Neural cell (in vitro differentiated cells): Measurements from ENCODE around the gene TSC22D3. TPM values are rescaled to one million over a fixed set of nuclear protein-coding genes. Genes with fewer than 3 reads are reported as not detected.

Experiments used
- H2AFZ ChIP-seq: fragments of 200-600, 300-800 bp; sonication (generic), shearing (Covaris generic); 2 replicates; pipeline ENCODE4 v1.6.0; 2014; ENCODE audit warnings: low read depth, mild to moderate bottlenecking, antibody characterized with exemption, low read length, moderate library complexity
- H3F3A ChIP-seq: fragments of 200-600 bp; shearing (Covaris generic); 2 replicates; pipeline ENCODE4 v1.6.1; 2016; ENCODE audit warnings: mild to moderate bottlenecking, moderate library complexity, mixed read lengths, antibody characterized with exemption, low read length; ENCODE audit not compliant: insufficient read depth, poor library complexity, severe bottlenecking
- H3K27ac ChIP-seq: fragments of 200-600, 300-800 bp; sonication (generic), shearing (Covaris generic); 2 replicates; pipeline ENCODE4 v1.5.1; 2014; ENCODE audit warnings: mild to moderate bottlenecking, low read length, moderate library complexity
- H3K27me3 ChIP-seq: fragments of 300-800, 200-600 bp; sonication (generic), shearing (Covaris generic); 2 replicates; pipeline ENCODE4 v1.6.0; 2014; ENCODE audit warnings: mild to moderate bottlenecking, low read depth, low read length, moderate library complexity; ENCODE audit not compliant: insufficient read depth
- H3K36me3 ChIP-seq: fragments of 300-800, 200-600 bp; sonication (generic), shearing (Covaris generic); 2 replicates; pipeline ENCODE4 v1.5.1; 2014; ENCODE audit warnings: mild to moderate bottlenecking, antibody characterized with exemption, low read length, moderate library complexity; ENCODE audit not compliant: insufficient read depth
- H3K4me2 ChIP-seq: fragments of 300-800, 200-600 bp; sonication (generic), shearing (Covaris generic); 2 replicates; pipeline ENCODE4 v1.6.0; 2014; ENCODE audit warnings: mild to moderate bottlenecking, low read length
- H3K4me3 ChIP-seq: fragments of 300-800, 200-600 bp; sonication (generic), shearing (Covaris generic); 2 replicates; pipeline ENCODE4 v1.5.1; 2014; ENCODE audit warnings: mild to moderate bottlenecking, low read length, moderate library complexity
- H3K79me2 ChIP-seq: fragments of 200-600 bp; shearing (Covaris generic); replicated peaks from 2 replicates; pipeline ENCODE4 v1.6.0; 2014; ENCODE audit warnings: mild to moderate bottlenecking, low read length, moderate library complexity; ENCODE audit not compliant: insufficient read depth
- H3K9ac ChIP-seq: fragments of 300-800, 200-600 bp; sonication (generic), shearing (Covaris generic); 2 replicates; pipeline ENCODE4 v1.6.1; 2016; ENCODE audit warnings: mild to moderate bottlenecking, low read length, mixed read lengths
- H3K9me2 ChIP-seq: fragments of 200-600 bp; shearing (Covaris generic); 2 replicates; pipeline ENCODE4 v1.6.1; 2016; ENCODE audit warnings: mild to moderate bottlenecking, low read length, mixed read lengths; ENCODE audit not compliant: insufficient read depth
- H3K9me3 ChIP-seq: fragments of 200-600, 300-800 bp; sonication (generic), shearing (Covaris generic); 2 replicates; pipeline ENCODE4 v1.6.1; 2016; ENCODE audit warnings: mild to moderate bottlenecking, mixed run types, low read length, moderate library complexity, mixed read lengths
- H4K20me1 ChIP-seq: fragments of 200-600 bp; shearing (Covaris generic); 2 replicates; pipeline ENCODE4 v1.6.1; 2016; ENCODE audit warnings: mild to moderate bottlenecking, mixed run types; ENCODE audit not compliant: insufficient read depth
- CTCF ChIP-seq: fragments of 450-650 bp; IDR thresholded peaks from 2 replicates; pipeline ENCODE4 v1.5.1; 2014; ENCODE audit warnings: antibody characterized with exemption, mild to moderate bottlenecking, moderate library complexity; ENCODE audit not compliant: poor library complexity, severe bottlenecking
- EP300 ChIP-seq: fragments of 450-650 bp; conservative IDR thresholded peaks from 2 replicates; pipeline ENCODE4 v1.6.1; 2014; ENCODE audit warnings: antibody characterized with exemption, mild to moderate bottlenecking, moderate library complexity; ENCODE audit not compliant: poor library complexity, severe bottlenecking
- EZH2 ChIP-seq: fragments of 200-600, 300-800 bp; shearing (Covaris generic), sonication (generic); IDR thresholded peaks from 2 replicates; pipeline ENCODE4 v1.6.1; 2014; ENCODE audit warnings: antibody characterized with exemption, low read length, borderline replicate concordance, mild to moderate bottlenecking; ENCODE audit not compliant: insufficient read depth, poor library complexity, severe bottlenecking
- MXI1 ChIP-seq: fragments of 450-650 bp; conservative IDR thresholded peaks from 2 replicates; pipeline ENCODE4 v1.6.1; 2014; ENCODE audit warnings: antibody characterized with exemption, mild to moderate bottlenecking; ENCODE audit not compliant: poor library complexity, severe bottlenecking
- POLR2AphosphoS5 ChIP-seq: IDR thresholded peaks from 2 replicates; pipeline ENCODE4 v1.6.1; 2012
- RAD21 ChIP-seq: fragments of 450-650 bp; conservative IDR thresholded peaks from 2 replicates; pipeline ENCODE4 v1.6.1; 2014; ENCODE audit warnings: antibody characterized with exemption, mild to moderate bottlenecking, moderate library complexity
- SMC3 ChIP-seq: fragments of 450-650 bp; conservative IDR thresholded peaks from 2 replicates; pipeline ENCODE4 v1.6.1; 2014; ENCODE audit warnings: antibody characterized with exemption, mild to moderate bottlenecking, moderate library complexity; ENCODE audit not compliant: poor library complexity
- TAF1 ChIP-seq: IDR thresholded peaks from 2 replicates; pipeline ENCODE4 v1.6.1; 2012; ENCODE audit warnings: low read depth
- polyA plus RNA-seq: library from polyadenylated mRNA; depleted of rRNA; stranded (reverse); fragments of >200 nt; gene quantifications from 2 replicates; pipeline ENCODE4 v1.2.3, GENCODE V29; 2014
- TF ChIP-seq, protein P1 (sequence below): IDR thresholded peaks from 2 replicates; pipeline ENCODE4 v1.6.1; 2012; ENCODE audit warnings: borderline replicate concordance

The TSC22D3 gene
- polyA plus RNA-seq, 1 donor from 2014 or later = 96.8 TPM

GRCh38 chrX:107699616-107700015 is 76.0 kb downstream of the TSC22D3 start:
- H3K27me3 ChIP-seq = no peaks in the 10 kb centered on the region
- H4K20me1 ChIP-seq = no peaks in the 10 kb centered on the region
- H3K9me2 ChIP-seq = no peaks in the 10 kb centered on the region
- no peaks in the 10 kb centered on the region for H3K79me2 ChIP-seq
- H2AFZ ChIP-seq = no peak overlapping the region
- no peak overlapping the region for H3K4me3 ChIP-seq
- H3K4me2 ChIP-seq = no peak overlapping the region
- H3K9me3 ChIP-seq = no peaks in the 10 kb centered on the region
- no peaks in the 10 kb centered on the region for H3K36me3 ChIP-seq
- no peaks in the 10 kb centered on the region for H3F3A ChIP-seq
- no peak overlapping the region for H3K27ac ChIP-seq
- no peak for TF ChIP-seq EZH2
- no peak for TF ChIP-seq CTCF
- TF ChIP-seq, protein P1, sequence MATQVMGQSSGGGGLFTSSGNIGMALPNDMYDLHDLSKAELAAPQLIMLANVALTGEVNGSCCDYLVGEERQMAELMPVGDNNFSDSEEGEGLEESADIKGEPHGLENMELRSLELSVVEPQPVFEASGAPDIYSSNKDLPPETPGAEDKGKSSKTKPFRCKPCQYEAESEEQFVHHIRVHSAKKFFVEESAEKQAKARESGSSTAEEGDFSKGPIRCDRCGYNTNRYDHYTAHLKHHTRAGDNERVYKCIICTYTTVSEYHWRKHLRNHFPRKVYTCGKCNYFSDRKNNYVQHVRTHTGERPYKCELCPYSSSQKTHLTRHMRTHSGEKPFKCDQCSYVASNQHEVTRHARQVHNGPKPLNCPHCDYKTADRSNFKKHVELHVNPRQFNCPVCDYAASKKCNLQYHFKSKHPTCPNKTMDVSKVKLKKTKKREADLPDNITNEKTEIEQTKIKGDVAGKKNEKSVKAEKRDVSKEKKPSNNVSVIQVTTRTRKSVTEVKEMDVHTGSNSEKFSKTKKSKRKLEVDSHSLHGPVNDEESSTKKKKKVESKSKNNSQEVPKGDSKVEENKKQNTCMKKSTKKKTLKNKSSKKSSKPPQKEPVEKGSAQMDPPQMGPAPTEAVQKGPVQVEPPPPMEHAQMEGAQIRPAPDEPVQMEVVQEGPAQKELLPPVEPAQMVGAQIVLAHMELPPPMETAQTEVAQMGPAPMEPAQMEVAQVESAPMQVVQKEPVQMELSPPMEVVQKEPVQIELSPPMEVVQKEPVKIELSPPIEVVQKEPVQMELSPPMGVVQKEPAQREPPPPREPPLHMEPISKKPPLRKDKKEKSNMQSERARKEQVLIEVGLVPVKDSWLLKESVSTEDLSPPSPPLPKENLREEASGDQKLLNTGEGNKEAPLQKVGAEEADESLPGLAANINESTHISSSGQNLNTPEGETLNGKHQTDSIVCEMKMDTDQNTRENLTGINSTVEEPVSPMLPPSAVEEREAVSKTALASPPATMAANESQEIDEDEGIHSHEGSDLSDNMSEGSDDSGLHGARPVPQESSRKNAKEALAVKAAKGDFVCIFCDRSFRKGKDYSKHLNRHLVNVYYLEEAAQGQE = no peak
- TF ChIP-seq TAF1 = no peak
- no peak for TF ChIP-seq SMC3
- no peak for TF ChIP-seq POLR2AphosphoS5
- no peak for TF ChIP-seq MXI1
- TF ChIP-seq RAD21 = no peak
- no peak for TF ChIP-seq EP300
- no peak overlapping the region for H3K9ac ChIP-seq

- H3K9me3 ChIP-seq = no peaks in the 10 kb centered on the region
- no peaks in the 10 kb centered on the region for H3K9me2 ChIP-seq
- no peaks in the 10 kb centered on the region for H3F3A ChIP-seq
- no peaks in the 10 kb centered on the region for H3K79me2 ChIP-seq
- no peak overlapping the region for H3K27ac ChIP-seq
- H3K9ac ChIP-seq = no peak overlapping the region
- H4K20me1 ChIP-seq = no peaks in the 10 kb centered on the region
- no peak overlapping the region for H3K4me3 ChIP-seq
- no peak overlapping the region for H3K4me2 ChIP-seq
- no peak overlapping the region for H2AFZ ChIP-seq
- TF ChIP-seq CTCF = no peak
- no peak for TF ChIP-seq SMC3
- TF ChIP-seq RAD21 = no peak
- TF ChIP-seq, protein P1 = no peak
- no peak for TF ChIP-seq EZH2
- TF ChIP-seq MXI1 = no peak
- no peak for TF ChIP-seq POLR2AphosphoS5
- no peak for TF ChIP-seq EP300
- no peak for TF ChIP-seq TAF1
- H3K36me3 ChIP-seq = no peaks in the 10 kb centered on the region
- H3K27me3 ChIP-seq = no peaks in the 10 kb centered on the region
Observed at GRCh38 chrX:107691024-107691448, 84.6 kb downstream of the TSC22D3 start.
